H1 (cell line): ENCODE measurements around the gene C12orf56. TPM values are rescaled to one million over a fixed set of nuclear protein-coding genes. Genes with fewer than 3 reads are reported as not detected.

Experiments used
- ASH2L ChIP-seq: fragments of 200-600, 300-600 bp; sonication (generic); IDR thresholded peaks from one replicate; pipeline ENCODE4 v1.7.1; 2017; ENCODE audit warnings: low read length
- BRCA1 ChIP-seq: IDR thresholded peaks from 2 replicates; pipeline ENCODE4 v1.6.1; 2012; ENCODE audit warnings: low read depth, low read length, improper control_type of control experiment
- CBX8 ChIP-seq: fragments of 300-800, 300-1000 bp; sonication (generic); IDR thresholded peaks from 2 replicates; pipeline ENCODE4 v1.7.1; 2016; ENCODE audit warnings: low read depth, low read length, borderline replicate concordance
- CHD2 ChIP-seq: IDR thresholded peaks from 2 replicates; pipeline ENCODE4 v1.6.1; 2012; ENCODE audit warnings: low read length, improper control_type of control experiment
- CREB1 ChIP-seq: IDR thresholded peaks from 2 replicates; pipeline ENCODE4 v1.6.1; 2012; ENCODE audit warnings: inconsistent platforms
- FOSL1 ChIP-seq: IDR thresholded peaks from 2 replicates; pipeline ENCODE4 v1.6.1; 2011; ENCODE audit warnings: mild to moderate bottlenecking, low read depth, low read length, moderate library complexity; ENCODE audit not compliant: insufficient read depth
- GABPA ChIP-seq: IDR thresholded peaks from 2 replicates; pipeline ENCODE4 v1.6.1; 2011; ENCODE audit warnings: mild to moderate bottlenecking, low read length, moderate library complexity, borderline replicate concordance; ENCODE audit not compliant: insufficient read depth
- GTF2F1 ChIP-seq: IDR thresholded peaks from 2 replicates; pipeline ENCODE4 v1.6.1; 2012; ENCODE audit warnings: low read depth, low read length, improper control_type of control experiment, borderline replicate concordance
- HDAC2 ChIP-seq, 2 experiments: fragments of 300-600 bp in 1 of 2; sonication (generic) in 1 of 2; IDR thresholded peaks; 2 replicates each; pipeline ENCODE4 v1.6.1; 2011 to 2012; ENCODE audit warnings: low read depth in 2 of 2, low read length in 2 of 2, mild to moderate bottlenecking in 2 of 2, moderate library complexity in 2 of 2, borderline replicate concordance in 1 of 2, inconsistent platforms in 1 of 2
- HDAC6 ChIP-seq: IDR thresholded peaks from one replicate; pipeline ENCODE4 v1.7.1; 2012; ENCODE audit warnings: low read depth, mild to moderate bottlenecking, inconsistent platforms, low read length, moderate library complexity
- JUND ChIP-seq: IDR thresholded peaks from 2 replicates; pipeline ENCODE4 v1.6.1; 2011; ENCODE audit warnings: mild to moderate bottlenecking, improper control_type of control experiment, low read length
- KDM1A ChIP-seq: fragments of 200-600, 300-600 bp; sonication (generic); IDR thresholded peaks from 2 replicates; pipeline ENCODE4 v1.7.1; 2016; ENCODE audit warnings: mild to moderate bottlenecking, low read length, borderline replicate concordance
- KDM4A ChIP-seq: IDR thresholded peaks from one replicate; pipeline ENCODE4 v1.7.1; 2012; ENCODE audit warnings: low read depth, mild to moderate bottlenecking, moderate library complexity, low read length, inconsistent platforms; ENCODE audit not compliant: severe bottlenecking
- NANOG ChIP-seq: IDR thresholded peaks from 2 replicates; pipeline ENCODE4 v1.6.1; 2011; ENCODE audit warnings: low read length, low read depth, mild to moderate bottlenecking, inconsistent platforms; ENCODE audit not compliant: insufficient read depth, poor library complexity, severe bottlenecking
- NRF1 ChIP-seq: IDR thresholded peaks from 2 replicates; pipeline ENCODE4 v1.6.1; 2011; ENCODE audit warnings: mild to moderate bottlenecking, low read depth, low read length, improper control_type of control experiment
- POLR2AphosphoS5 ChIP-seq: IDR thresholded peaks from 2 replicates; pipeline ENCODE4 v1.6.1; 2011; ENCODE audit warnings: low read depth, low read length
- RBBP5 ChIP-seq: IDR thresholded peaks from 2 replicates; pipeline ENCODE4 v1.7.1; 2012; ENCODE audit warnings: low read depth, mild to moderate bottlenecking, inconsistent platforms, low read length, moderate library complexity, borderline replicate concordance
- RFX5 ChIP-seq: IDR thresholded peaks from 2 replicates; pipeline ENCODE4 v1.6.1; 2011; ENCODE audit warnings: low read depth, low read length, improper control_type of control experiment, borderline replicate concordance
- RXRA ChIP-seq: IDR thresholded peaks from 2 replicates; pipeline ENCODE4 v1.6.1; 2011; ENCODE audit warnings: low read depth, mild to moderate bottlenecking, low read length, moderate library complexity; ENCODE audit not compliant: insufficient read depth
- SAP30 ChIP-seq: fragments of 300-600 bp; sonication (generic); IDR thresholded peaks from 2 replicates; pipeline ENCODE4 v1.7.1; 2012; ENCODE audit warnings: low read length, moderate library complexity, mild to moderate bottlenecking, inconsistent platforms; ENCODE audit not compliant: insufficient read depth, insufficient replicate concordance
- SIRT6 ChIP-seq: IDR thresholded peaks from one replicate; pipeline ENCODE4 v1.7.1; 2012; ENCODE audit warnings: low read length, inconsistent platforms
- SP1 ChIP-seq: IDR thresholded peaks from 2 replicates; pipeline ENCODE4 v1.6.1; 2011; ENCODE audit warnings: low read depth, low read length
- SP2 ChIP-seq: IDR thresholded peaks from 2 replicates; pipeline ENCODE4 v1.6.1; 2012; ENCODE audit warnings: mild to moderate bottlenecking, low read length, inconsistent platforms
- TAF1 ChIP-seq: IDR thresholded peaks from 2 replicates; pipeline ENCODE4 v1.6.1; 2011; ENCODE audit warnings: mild to moderate bottlenecking, low read depth, low read length
- polyA plus RNA-seq, 7 experiments: library from polyadenylated mRNA; depleted of rRNA in 3 of 7; stranded (reverse) in 5 of 7; unstranded in 2 of 7; fragments of >200 nt in 5 of 7; fragments of 200-250 nt in 2 of 7; gene quantifications; 1 replicate in 5 of 7; 2 replicates in 1 of 7; 4 replicates in 1 of 7; pipeline versions ENCODE4 v1.2.1 to v1.2.3, GENCODE V29; 2011 to 2013; ENCODE audit warnings: missing spikeins in 2 of 7, mixed read lengths in 2 of 7
- total RNA-seq: library from RNA; stranded (reverse); fragmentation: NEBNext Ultra II Directional; extraction: Animal tissue kit (Norgen Biotek cat#: 25700); gene quantifications from 2 replicates; pipeline ENCODE4 v1.2.1, GENCODE V29; 2021
- TF ChIP-seq, protein P1 (sequence below): IDR thresholded peaks from 2 replicates; pipeline ENCODE4 v1.6.1; 2011; ENCODE audit warnings: low read depth, mild to moderate bottlenecking, low read length; ENCODE audit not compliant: insufficient read depth

C12orf56 gene
- total and polyA plus RNA-seq, 2 of the 8 experiments (the other 6 are each of a cell fraction or from before 2014, with no cell fraction given): 1.1 to 2.9 TPM

DNA sequence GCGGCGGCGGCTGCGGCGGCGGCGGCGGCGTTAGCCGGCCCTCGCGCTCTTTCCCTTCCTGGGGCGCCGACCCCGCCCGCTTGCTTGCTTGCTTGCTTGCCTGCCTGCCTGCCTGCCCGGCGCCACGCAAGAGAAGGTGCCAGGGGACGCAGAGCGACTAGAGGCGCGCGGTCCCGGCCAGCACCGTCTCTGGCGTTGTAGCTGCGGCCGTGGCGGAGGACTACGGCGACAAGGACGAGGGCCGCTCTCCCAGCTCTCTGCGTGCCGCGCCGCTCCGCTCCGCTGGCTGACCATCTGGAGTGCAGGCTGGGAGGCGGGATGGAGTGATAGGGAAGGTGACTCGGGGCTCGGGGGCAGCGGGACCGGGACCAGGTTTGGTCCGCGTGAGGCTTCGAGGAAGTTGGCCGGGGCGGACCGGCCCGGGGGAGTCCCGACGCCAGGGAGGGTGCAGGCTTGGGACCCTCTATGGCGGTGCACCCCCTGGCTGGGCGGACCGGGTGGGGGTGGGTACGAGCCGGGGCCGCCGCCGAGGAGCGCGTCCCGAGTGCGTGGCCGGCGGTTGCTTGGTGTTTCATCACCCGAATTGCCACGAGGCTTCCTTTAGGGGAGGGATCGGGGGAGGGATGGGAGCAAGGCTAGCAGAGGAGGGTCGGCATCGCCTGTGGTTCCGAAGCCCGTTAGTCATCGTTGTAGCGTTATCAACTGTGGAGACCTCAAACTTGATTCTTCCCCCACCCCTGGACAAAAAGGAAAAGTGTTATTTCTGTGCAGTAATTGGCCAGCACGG is 14.1 kb upstream of the C12orf56 start (continued):
- TF ChIP-seq SAP30: no peak
- TF ChIP-seq SP2: no peak
- TF ChIP-seq CHD2: no peak
- TF ChIP-seq KDM4A: peak; percentile 72
- TF ChIP-seq FOSL1: no peak
- TF ChIP-seq BRCA1: no peak
- no peak for TF ChIP-seq RXRA
- TF ChIP-seq RBBP5: peak; percentile 65; the same call in 1 of the 2 replicates
- no peak for TF ChIP-seq HDAC6
- TF ChIP-seq NANOG: no peak
- TF ChIP-seq, protein P1, sequence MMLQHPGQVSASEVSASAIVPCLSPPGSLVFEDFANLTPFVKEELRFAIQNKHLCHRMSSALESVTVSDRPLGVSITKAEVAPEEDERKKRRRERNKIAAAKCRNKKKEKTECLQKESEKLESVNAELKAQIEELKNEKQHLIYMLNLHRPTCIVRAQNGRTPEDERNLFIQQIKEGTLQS: no peak
- TF ChIP-seq HDAC2 (IDR thresholded peaks at IDR 0.05; ENCODE audit: borderline replicate concordance in 1 of 2, low read depth in 2 of 2, low read length in 2 of 2): no peak
- TF ChIP-seq ASH2L: peak; percentile 88
- TF ChIP-seq TAF1: peak; percentile 46; the same call in 1 of the 2 replicates
- no peak for TF ChIP-seq CBX8
- TF ChIP-seq KDM1A: no peak
- no peak; the same call in none of the 2 replicates for TF ChIP-seq POLR2AphosphoS5
- TF ChIP-seq SP1: no peak
- TF ChIP-seq GTF2F1: no peak
- TF ChIP-seq NRF1: no peak
- no peak; the same call in 1 of the 2 replicates for TF ChIP-seq CREB1
- no peak for TF ChIP-seq JUND
- no peak for TF ChIP-seq SIRT6
- no peak for TF ChIP-seq GABPA
- TF ChIP-seq RFX5: no peak
